ENCODE measurements around the gene SLC34A3. TPM values are rescaled to one million over a fixed set of nuclear protein-coding genes. Genes with fewer than 3 reads are reported as not detected.

The SLC34A3 gene
- total RNA-seq, 4 donors from 2014 or later: not detected

DNA sequence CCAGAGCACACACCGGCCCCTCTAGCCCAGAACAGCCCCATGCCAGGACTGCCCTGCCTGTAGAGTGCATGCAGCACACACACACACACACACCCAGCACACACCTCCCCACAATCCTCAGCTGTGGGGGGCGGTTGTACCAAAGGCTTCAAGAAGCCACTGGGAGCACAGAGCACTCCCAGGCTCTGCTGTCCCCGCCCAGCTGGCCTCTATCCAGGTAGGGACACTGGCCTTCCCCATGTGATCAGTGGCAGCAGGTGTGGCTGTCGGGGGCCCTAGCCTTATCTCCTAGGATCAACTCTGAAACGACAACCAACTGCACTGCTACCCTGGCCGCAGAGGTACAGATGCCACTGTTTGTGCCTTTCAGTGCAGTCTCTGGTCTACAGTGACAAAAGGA lies 44.3 kb upstream of the SLC34A3 start:
- ATAC-seq (ENCODE audit: low FRiP score) (no peak), DNase-seq (ENCODE audit: low spot score) (no peak)
- TF ChIP-seq CTCF (IDR thresholded peaks at IDR 0.05): no peak

- no peak for DNase-seq (ENCODE audit: low spot score)
- no peak for TF ChIP-seq CTCF (IDR thresholded peaks at IDR 0.05)
- ATAC-seq (ENCODE audit: low FRiP score): no peak
These were observed 43.3 kb upstream of the SLC34A3 start for GRCh38 chr9:137187386-137187785.

DNA sequence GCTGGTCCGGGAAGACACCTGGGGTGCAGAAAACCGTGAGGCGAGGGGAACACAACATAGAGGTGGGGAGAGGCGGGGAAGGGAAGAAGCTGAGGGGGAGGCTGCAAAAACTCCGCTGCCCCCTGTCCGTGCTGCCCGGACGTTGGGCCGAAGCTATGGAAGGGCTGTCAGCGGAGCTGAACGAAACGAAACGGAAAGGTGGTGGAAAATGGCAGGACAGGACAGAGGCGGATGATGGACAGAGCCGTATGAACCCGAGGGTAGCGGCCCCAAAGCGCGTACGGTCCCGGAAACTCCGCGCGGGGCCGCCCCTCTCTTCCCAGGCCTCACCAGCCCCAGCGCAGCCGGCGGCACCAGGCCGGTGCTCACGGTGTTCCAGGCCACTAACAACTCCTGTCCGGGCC lies 42.6 kb upstream of the SLC34A3 start:
- no peak for DNase-seq (ENCODE audit: low spot score)
- ATAC-seq (ENCODE audit: low FRiP score): peak; percentile 2
- TF ChIP-seq CTCF (IDR thresholded peaks at IDR 0.05): no peak

GRCh38 chr9:137188490-137189296 lies 42.0 kb upstream of the SLC34A3 start, which contains the start of the genes ANAPC2 and SSNA1:
ANAPC2 (minus strand) TSS chr9:137188560; CDS start chr9:137188532, 28 bp downstream.
SSNA1 (plus strand) TSS chr9:137188676; CDS start chr9:137188727, 51 bp downstream.
- ATAC-seq (ENCODE audit: low FRiP score) (peak; percentile 93), DNase-seq (ENCODE audit: low spot score) (peak; percentile 81)
- no peak for TF ChIP-seq CTCF (IDR thresholded peaks at IDR 0.05)

- no peak for DNase-seq (ENCODE audit: low spot score)
- ATAC-seq (ENCODE audit: low FRiP score): no peak
- no peak for TF ChIP-seq CTCF (IDR thresholded peaks at IDR 0.05)
These were observed 41.1 kb upstream of the SLC34A3 start for GRCh38 chr9:137189297-137190295.

- no peak for ATAC-seq (ENCODE audit: low FRiP score)
- no peak for DNase-seq (ENCODE audit: low spot score)
- TF ChIP-seq CTCF (IDR thresholded peaks at IDR 0.05): no peak
These were observed 40.3 kb upstream of the SLC34A3 start for GRCh38 chr9:137190315-137190856.

Data from omental fat pad (tissue), 4 donors.